ENCODE data around the gene MT1H. TPM values are rescaled to one million over a fixed set of nuclear protein-coding genes. Genes with fewer than 3 reads are reported as not detected.

Gene MT1H
- total and polyA plus RNA-seq, 2 of the 13 experiments (the other 11 are each of a cell fraction or from before 2014, with no cell fraction given): 0.60 TPM; not detected in 1

DNA sequence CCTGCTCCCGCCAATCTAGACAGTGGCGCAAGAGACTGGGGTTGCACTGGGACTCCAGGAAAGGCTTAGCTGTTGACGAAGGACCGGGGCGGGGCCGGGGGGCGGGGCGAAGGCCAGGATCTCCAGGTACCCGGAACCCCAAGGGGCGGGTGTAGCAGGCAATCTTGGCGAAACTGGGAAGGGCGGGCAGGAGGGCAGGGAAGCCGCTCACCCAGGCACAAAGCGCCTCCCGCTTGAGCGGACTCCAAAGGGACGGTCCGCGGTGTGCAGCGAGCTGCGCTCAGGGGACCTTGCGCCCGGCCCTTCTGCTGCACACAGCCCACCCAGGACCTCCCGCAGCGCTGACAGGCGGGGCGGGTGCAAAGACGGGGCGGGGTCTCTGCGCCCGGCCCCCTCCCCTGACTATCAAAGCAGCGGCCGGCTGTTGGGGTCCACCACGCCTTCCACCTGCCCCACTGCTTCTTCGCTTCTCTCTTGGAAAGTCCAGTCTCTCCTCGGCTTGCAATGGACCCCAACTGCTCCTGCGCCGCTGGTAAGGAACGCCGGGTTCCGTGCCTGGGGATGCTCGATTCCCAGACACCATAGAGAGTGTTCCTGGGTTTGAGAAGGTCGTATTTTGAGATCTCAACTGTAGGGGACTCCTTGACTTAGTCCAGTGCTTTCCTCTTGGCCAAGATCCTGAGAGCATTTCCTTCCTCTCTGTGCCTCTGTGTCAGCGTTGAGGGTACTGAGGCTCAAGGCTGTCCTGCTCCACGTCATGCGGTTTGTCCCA, 11.9 kb upstream of the MT1H start, which contains the start of gene MT1F (continued):
- TF ChIP-seq TBL1XR1 (IDR thresholded peaks at IDR 0.05; ENCODE audit: borderline replicate concordance, low read length, partially characterized antibody): no peak
- TF ChIP-seq ELF4 (CRISPR knock-in tag; IDR thresholded peaks at IDR 0.05; ENCODE audit: borderline replicate concordance): 0 out of 2 replicates have a peak, but pooled peaks have one; percentile 51
- no peak for TF ChIP-seq GATAD1 (CRISPR knock-in tag; IDR thresholded peaks at IDR 0.05)
- peak; percentile 15; the same call in 1 of the 2 replicates for TF ChIP-seq ZNF644 (CRISPR knock-in tag; IDR thresholded peaks at IDR 0.05; ENCODE audit: low read depth)
- TF ChIP-seq JUND (CRISPR knock-in tag; IDR thresholded peaks at IDR 0.05): no peak
- TF ChIP-seq ZNF331 (CRISPR knock-in tag; IDR thresholded peaks at IDR 0.05): no peak
- peak; percentile 69; the same call in 1 of the 2 replicates for TF ChIP-seq GABPB1 (CRISPR knock-in tag; IDR thresholded peaks at IDR 0.05)
- TF ChIP-seq ATM (IDR thresholded peaks at IDR 0.05; ENCODE audit: borderline replicate concordance): no peak
- TF ChIP-seq, protein P1, sequence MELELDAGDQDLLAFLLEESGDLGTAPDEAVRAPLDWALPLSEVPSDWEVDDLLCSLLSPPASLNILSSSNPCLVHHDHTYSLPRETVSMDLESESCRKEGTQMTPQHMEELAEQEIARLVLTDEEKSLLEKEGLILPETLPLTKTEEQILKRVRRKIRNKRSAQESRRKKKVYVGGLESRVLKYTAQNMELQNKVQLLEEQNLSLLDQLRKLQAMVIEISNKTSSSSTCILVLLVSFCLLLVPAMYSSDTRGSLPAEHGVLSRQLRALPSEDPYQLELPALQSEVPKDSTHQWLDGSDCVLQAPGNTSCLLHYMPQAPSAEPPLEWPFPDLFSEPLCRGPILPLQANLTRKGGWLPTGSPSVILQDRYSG (CRISPR knock-in tag; IDR thresholded peaks at IDR 0.05): no peak; the same call in 1 of the 2 replicates
- TF ChIP-seq FOXO1 (CRISPR knock-in tag; IDR thresholded peaks at IDR 0.05): no peak
- peak; percentile 68; the same call in 1 of the 2 replicates for TF ChIP-seq ZNF430 (CRISPR knock-in tag; IDR thresholded peaks at IDR 0.05)
- no peak for TF ChIP-seq YEATS2 (CRISPR knock-in tag; IDR thresholded peaks at IDR 0.05; ENCODE audit: borderline replicate concordance)
- TF ChIP-seq, protein P2, sequence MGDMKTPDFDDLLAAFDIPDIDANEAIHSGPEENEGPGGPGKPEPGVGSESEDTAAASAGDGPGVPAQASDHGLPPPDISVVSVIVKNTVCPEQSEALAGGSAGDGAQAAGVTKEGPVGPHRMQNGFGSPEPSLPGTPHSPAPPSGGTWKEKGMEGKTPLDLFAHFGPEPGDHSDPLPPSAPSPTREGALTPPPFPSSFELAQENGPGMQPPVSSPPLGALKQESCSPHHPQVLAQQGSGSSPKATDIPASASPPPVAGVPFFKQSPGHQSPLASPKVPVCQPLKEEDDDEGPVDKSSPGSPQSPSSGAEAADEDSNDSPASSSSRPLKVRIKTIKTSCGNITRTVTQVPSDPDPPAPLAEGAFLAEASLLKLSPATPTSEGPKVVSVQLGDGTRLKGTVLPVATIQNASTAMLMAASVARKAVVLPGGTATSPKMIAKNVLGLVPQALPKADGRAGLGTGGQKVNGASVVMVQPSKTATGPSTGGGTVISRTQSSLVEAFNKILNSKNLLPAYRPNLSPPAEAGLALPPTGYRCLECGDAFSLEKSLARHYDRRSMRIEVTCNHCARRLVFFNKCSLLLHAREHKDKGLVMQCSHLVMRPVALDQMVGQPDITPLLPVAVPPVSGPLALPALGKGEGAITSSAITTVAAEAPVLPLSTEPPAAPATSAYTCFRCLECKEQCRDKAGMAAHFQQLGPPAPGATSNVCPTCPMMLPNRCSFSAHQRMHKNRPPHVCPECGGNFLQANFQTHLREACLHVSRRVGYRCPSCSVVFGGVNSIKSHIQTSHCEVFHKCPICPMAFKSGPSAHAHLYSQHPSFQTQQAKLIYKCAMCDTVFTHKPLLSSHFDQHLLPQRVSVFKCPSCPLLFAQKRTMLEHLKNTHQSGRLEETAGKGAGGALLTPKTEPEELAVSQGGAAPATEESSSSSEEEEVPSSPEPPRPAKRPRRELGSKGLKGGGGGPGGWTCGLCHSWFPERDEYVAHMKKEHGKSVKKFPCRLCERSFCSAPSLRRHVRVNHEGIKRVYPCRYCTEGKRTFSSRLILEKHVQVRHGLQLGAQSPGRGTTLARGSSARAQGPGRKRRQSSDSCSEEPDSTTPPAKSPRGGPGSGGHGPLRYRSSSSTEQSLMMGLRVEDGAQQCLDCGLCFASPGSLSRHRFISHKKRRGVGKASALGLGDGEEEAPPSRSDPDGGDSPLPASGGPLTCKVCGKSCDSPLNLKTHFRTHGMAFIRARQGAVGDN (CRISPR knock-in tag; IDR thresholded peaks at IDR 0.05): peak; percentile 68
- TF ChIP-seq FOXK1 (CRISPR knock-in tag; IDR thresholded peaks at IDR 0.05; ENCODE audit: borderline replicate concordance, low read depth): peak; percentile 52; the same call in 1 of the 2 replicates
- no peak for TF ChIP-seq ZNF749 (CRISPR knock-in tag; IDR thresholded peaks at IDR 0.05; ENCODE audit: borderline replicate concordance)
- TF ChIP-seq TERF1 (CRISPR knock-in tag; IDR thresholded peaks at IDR 0.05): no peak
- no peak for TF ChIP-seq LCORL (IDR thresholded peaks at IDR 0.05)
- TF ChIP-seq LCORL (CRISPR knock-in tag; IDR thresholded peaks at IDR 0.05): peak; percentile 31; the same call in 1 of the 2 replicates
- peak; percentile 27; the same call in 1 of the 2 replicates for TF ChIP-seq MEIS2 (CRISPR knock-in tag; IDR thresholded peaks at IDR 0.05)
- 0 out of 2 replicates have a peak, but pooled peaks have one; percentile 23 for TF ChIP-seq PITX1 (CRISPR knock-in tag; IDR thresholded peaks at IDR 0.05)
- TF ChIP-seq ZNF329 (CRISPR knock-in tag; IDR thresholded peaks at IDR 0.05; ENCODE audit: low read depth): no peak
- TF ChIP-seq, protein P3, sequence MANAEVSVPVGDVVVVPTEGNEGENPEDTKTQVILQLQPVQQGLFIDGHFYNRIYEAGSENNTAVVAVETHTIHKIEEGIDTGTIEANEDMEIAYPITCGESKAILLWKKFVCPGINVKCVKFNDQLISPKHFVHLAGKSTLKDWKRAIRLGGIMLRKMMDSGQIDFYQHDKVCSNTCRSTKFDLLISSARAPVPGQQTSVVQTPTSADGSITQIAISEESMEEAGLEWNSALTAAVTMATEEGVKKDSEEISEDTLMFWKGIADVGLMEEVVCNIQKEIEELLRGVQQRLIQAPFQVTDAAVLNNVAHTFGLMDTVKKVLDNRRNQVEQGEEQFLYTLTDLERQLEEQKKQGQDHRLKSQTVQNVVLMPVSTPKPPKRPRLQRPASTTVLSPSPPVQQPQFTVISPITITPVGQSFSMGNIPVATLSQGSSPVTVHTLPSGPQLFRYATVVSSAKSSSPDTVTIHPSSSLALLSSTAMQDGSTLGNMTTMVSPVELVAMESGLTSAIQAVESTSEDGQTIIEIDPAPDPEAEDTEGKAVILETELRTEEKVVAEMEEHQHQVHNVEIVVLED (CRISPR knock-in tag; IDR thresholded peaks at IDR 0.05; ENCODE audit: borderline replicate concordance): no peak

Data from HepG2 (cell line).